IPS-15b (cell line): Measurements from ENCODE around the gene OMG.

Experiments used
- H3K27me3 ChIP-seq: one replicate; pipeline ENCODE4 v1.6.1; 2013; ENCODE audit warnings: low read length; ENCODE audit not compliant: control insufficient read depth, insufficient read depth
- H3K36me3 ChIP-seq: one replicate; pipeline ENCODE4 v1.6.1; 2013; ENCODE audit warnings: low read length; ENCODE audit not compliant: control insufficient read depth, insufficient read depth
- H3K4me1 ChIP-seq: one replicate; pipeline ENCODE4 v1.6.1; 2013; ENCODE audit warnings: mild to moderate bottlenecking, low read length; ENCODE audit not compliant: control insufficient read depth, insufficient read depth
- H3K4me3 ChIP-seq: one replicate; pipeline ENCODE4 v1.5.1; 2013; ENCODE audit warnings: low read depth, low read length
- H3K9ac ChIP-seq: one replicate; pipeline ENCODE4 v1.6.1; 2013; ENCODE audit warnings: low read depth, mild to moderate bottlenecking, low read length
- H3K9me3 ChIP-seq: one replicate; pipeline ENCODE4 v1.6.1; 2013; ENCODE audit warnings: mild to moderate bottlenecking, low read length; ENCODE audit not compliant: control insufficient read depth, insufficient read depth

The OMG gene

DNA sequence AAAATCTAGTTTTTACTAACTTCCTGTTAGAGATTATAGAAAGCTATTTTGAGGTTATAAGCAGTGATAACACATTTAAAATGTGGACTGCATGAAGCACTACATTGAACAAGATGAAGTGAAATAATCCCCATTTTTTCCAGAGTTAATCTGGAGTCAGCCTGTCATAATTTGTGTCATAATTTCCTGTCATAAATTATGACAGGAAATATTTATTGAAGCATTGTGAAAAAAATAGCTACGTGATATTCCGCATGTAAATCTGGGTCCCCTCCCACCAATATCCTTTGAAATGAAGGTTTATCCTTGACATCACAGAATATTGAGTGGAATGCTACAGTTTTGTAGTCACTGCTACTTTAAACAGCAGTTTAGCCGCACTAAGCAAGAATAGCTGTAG, 40.1 kb downstream of the OMG start:
- Histone ChIP-seq H3K9me3 (no peaks in the 10 kb centered on the region), H3K4me1 (no peaks in the 10 kb centered on the region), H3K36me3 (no peaks in the 10 kb centered on the region), H3K4me3 (no peak overlapping the region), H3K27me3 (no peaks in the 10 kb centered on the region), H3K9ac (no peak overlapping the region)

GRCh38 chr17:31254654-31255053, 42.4 kb downstream of the OMG start:
- no peak overlapping the region for H3K4me3 ChIP-seq
- no peak overlapping the region for H3K9ac ChIP-seq
- no peaks in the 10 kb centered on the region for H3K36me3 ChIP-seq
- H3K27me3 ChIP-seq, result no peaks in the 10 kb centered on the region
- H3K9me3 ChIP-seq, result no peaks in the 10 kb centered on the region
- H3K4me1 ChIP-seq, result no peaks in the 10 kb centered on the region

DNA sequence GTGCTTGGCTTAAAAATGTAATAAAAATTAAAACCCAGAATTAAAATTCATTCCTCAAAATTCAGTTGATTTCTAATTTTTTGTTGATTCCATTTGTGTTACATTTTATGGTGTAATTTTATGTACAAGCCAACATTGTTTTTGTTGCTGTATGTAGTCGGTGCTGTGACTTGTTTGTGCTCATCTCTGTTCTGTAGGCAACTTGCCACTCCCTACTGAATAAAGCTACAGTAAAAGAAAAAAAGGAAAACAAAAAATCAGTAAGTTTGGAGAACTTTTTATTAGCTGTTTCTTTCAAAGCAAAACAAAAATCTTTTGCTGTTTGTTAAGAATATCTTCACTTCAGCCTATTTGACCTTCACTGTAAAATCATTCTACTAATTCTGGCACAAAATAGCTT, 44.3 kb downstream of the OMG start:
- H3K27me3 ChIP-seq, result no peaks in the 10 kb centered on the region
- no peak overlapping the region for H3K9ac ChIP-seq
- H3K4me3 ChIP-seq, result no peak overlapping the region
- peaks cover 4% of the 10 kb centered on the region for H3K4me1 ChIP-seq
- no peaks in the 10 kb centered on the region for H3K36me3 ChIP-seq
- H3K9me3 ChIP-seq, result no peaks in the 10 kb centered on the region

- Histone ChIP-seq H3K36me3 (no peaks in the 10 kb centered on the region), H3K9ac (no peak overlapping the region), H3K9me3 (no peaks in the 10 kb centered on the region), H3K4me3 (no peak overlapping the region), H3K4me1 (peaks cover 4% of the 10 kb centered on the region), H3K27me3 (no peaks in the 10 kb centered on the region)
Observed at GRCh38 chr17:31251970-31252328, 45.1 kb downstream of the OMG start.

DNA sequence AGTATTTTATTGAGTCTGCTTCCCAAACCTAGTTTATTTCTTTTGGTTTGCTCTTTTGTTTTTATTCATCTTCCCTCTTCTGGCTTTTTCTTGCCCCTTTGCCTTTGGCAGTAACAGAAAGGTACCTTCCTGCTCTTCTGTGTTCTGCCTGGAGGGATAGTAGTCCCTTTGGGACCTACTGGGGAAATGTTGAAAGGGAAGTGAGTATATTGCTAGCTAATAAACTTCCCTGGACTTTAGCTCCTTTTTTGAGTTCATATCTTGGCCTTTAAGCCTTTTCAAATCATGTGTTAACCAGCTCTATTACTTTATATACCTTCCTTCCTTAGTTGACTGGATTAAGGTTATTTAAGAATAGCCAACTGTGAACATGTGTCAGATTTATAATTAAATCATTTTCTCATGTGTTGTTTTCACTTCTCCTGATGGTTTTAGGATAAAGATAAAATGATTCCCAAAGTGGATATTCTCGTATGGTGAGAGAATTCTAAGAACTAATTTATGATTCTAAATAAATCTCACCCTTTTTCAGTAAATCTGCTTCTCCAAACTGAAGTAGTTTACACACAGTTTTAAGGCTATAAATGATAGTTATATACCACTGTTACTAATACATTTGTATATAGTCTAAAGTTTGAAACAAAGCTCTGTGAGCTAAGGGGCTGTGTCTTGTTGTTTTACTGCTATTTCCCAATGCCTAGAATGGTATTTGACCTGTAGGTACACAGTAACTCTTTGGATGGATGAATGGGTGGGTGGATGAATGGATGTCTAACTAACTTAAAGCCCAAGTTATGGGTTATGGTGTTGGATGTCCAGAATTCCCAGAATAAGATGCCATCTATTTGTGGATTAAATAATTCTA, 45.7 kb downstream of the OMG start:
- H3K9me3 ChIP-seq, result no peaks in the 10 kb centered on the region
- no peak overlapping the region for H3K9ac ChIP-seq
- no peaks in the 10 kb centered on the region for H3K36me3 ChIP-seq
- H3K27me3 ChIP-seq, result no peaks in the 10 kb centered on the region
- peaks cover 4% of the 10 kb centered on the region for H3K4me1 ChIP-seq
- H3K4me3 ChIP-seq, result no peak overlapping the region

GRCh38 chr17:31250229-31250628, 46.8 kb downstream of the OMG start:
- H3K9me3 ChIP-seq, result no peaks in the 10 kb centered on the region
- no peaks in the 10 kb centered on the region for H3K27me3 ChIP-seq
- H3K9ac ChIP-seq, result no peak overlapping the region
- no peak overlapping the region for H3K4me3 ChIP-seq
- peaks cover 7% of the 10 kb centered on the region for H3K4me1 ChIP-seq
- H3K36me3 ChIP-seq, result no peaks in the 10 kb centered on the region

DNA sequence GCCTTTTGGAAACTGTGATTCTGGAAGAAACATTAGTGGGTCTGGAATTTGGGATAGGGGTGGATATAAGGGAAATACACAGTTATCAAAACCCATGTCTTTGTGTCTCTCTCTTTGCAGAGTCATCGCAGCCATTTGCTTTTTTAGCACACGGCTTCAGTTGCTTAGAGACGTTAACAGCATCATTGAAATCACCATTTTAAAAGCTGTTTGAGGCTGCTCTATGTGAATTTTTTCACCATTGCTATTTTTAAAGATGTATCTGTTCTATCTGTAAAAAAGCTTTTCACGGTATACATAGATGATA, 47.3 kb downstream of the OMG start:
- Histone ChIP-seq H3K4me1 (peaks cover 7% of the 10 kb centered on the region), H3K36me3 (no peaks in the 10 kb centered on the region), H3K9me3 (no peaks in the 10 kb centered on the region), H3K27me3 (no peaks in the 10 kb centered on the region), H3K4me3 (no peak overlapping the region), H3K9ac (no peak overlapping the region)

DNA sequence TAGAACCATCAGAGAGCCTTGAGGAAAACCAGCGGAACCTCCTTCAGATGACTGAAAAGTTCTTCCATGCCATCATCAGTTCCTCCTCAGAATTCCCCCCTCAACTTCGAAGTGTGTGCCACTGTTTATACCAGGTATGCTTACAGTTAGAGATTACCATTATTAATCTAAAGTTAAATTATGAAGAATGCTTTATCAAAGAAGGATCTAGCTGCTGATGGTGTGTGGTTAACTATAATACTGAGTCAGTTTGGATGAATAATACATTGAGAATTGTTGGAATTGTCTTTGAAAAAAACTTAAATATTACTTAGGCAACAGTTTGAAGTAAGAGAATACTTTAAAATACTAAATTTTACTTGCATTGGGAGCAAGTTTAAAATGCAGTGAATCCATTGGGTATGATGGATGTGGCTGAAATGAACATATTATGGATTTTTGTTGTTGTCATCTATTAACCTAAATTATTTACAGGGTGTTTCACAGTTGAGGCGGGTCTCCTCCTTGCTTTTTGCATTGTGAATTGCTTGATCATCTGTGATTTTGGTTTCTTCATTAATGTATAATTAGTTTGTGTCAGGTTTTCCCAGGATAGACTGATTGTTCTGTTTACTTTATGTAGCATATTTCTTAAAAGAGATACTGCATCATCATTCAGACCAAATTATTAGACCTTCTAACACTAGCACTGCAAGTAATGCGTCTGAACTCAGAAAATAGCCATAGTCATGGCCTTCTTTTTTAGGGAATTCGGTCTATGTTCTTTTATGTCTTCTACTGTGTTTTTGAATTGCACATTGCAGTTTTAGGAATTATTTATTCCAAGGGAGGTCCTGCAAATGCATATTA, 47.8 kb downstream of the OMG start:
- Histone ChIP-seq H3K4me1 (peaks cover 7% of the 10 kb centered on the region), H3K4me3 (no peak overlapping the region), H3K9ac (no peak overlapping the region), H3K9me3 (no peaks in the 10 kb centered on the region), H3K27me3 (no peaks in the 10 kb centered on the region), H3K36me3 (peaks cover 5% of the 10 kb centered on the region)
